Lower lobe of right lung (tissue), 2 donors: ENCODE results near the gene FAM9A. TPM values are rescaled to one million over a fixed set of nuclear protein-coding genes. Genes with fewer than 3 reads are reported as not detected.

Experiments used
- ATAC-seq, 2 donors: fragments of 200-7000 bp; cut with Tn5 transposase; one replicate each; pipeline ENCODE4 v1.9.1; 2020 to 2022; ENCODE audit warnings: mild to moderate bottlenecking in 2 of 2, moderate library complexity in 2 of 2
- DNase-seq: peaks from one replicate; pipeline ENCODE4 v3.0.0-alpha.2; 2020
- H3K27ac ChIP-seq: fragments of 200-600 bp; one replicate; pipeline ENCODE4 v1.8.0; 2022
- H3K27me3 ChIP-seq: fragments of 200-600 bp; one replicate; pipeline ENCODE4 v1.8.0; 2022; ENCODE audit warnings: low read depth
- H3K36me3 ChIP-seq: fragments of 200-600 bp; one replicate; pipeline ENCODE4 v1.8.0; 2022; ENCODE audit warnings: mild to moderate bottlenecking
- H3K4me1 ChIP-seq: fragments of 200-600 bp; one replicate; pipeline ENCODE4 v1.8.0; 2022
- H3K4me3 ChIP-seq: fragments of 200-600 bp; one replicate; pipeline ENCODE4 v1.8.0; 2022; ENCODE audit warnings: mild to moderate bottlenecking
- H3K9me3 ChIP-seq: fragments of 200-600 bp; one replicate; pipeline ENCODE4 v1.8.0; 2022
- CTCF ChIP-seq: fragments of 200-600 bp; IDR thresholded peaks from one replicate; pipeline ENCODE4 v1.8.0; 2022; ENCODE audit warnings: antibody characterized with exemption, mild to moderate bottlenecking
- intact Hi-C: fragments of 100-400 bp; cut with DNase I; formaldehyde crosslinking; loops from one replicate; pipeline ENCODE4 v1.11.0; 2022
- long read RNA-seq: library from polyadenylated mRNA; unstranded; transcript quantifications from one replicate; pipeline ENCODE4 v2.0.0, GENCODE V29; 2021
- total RNA-seq: library from RNA; stranded (reverse); fragmentation: NEBNext Ultra II Directional; extraction: Animal tissue kit (Norgen Biotek cat#: 25700); gene quantifications from one replicate; pipeline ENCODE4 v1.2.1, GENCODE V29; 2021
- donor health status: DM: no; HTN: yes; CAD: no; lungs with severe emphysema.

The FAM9A gene
- not detected for total RNA-seq
- long read RNA-seq: 0 reads

DNA sequence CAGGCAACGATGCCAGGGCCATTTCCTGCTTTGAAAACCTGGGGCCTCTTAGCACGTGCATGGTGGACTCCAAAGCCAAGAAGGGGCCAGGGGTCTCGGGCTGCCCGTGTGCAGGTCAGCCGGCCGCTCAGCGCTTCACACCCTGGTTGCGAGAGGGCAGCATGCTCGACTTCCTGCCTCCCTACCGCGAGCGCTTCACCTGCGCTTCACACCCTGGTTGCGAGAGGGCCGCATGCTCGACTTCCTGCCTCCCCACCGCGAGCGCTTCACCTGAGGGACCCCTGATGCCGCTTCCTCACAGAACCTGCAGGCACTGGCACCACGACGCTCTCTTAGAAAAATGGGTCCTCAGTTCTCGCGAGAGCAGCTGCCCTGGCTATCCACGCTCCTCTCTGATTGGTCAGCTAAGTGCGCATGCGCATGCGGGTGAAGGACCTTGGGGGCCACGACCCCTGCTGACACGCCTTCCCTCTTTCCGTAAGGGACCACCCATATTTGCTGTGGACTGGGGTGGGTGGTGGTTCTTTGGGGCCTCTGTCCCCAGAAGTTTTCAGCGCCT lies at the start of gene FAM9A:
Gene FAM9A, minus strand, starts transcription at position 343 of the 559 bp plus-strand sequence. CDS start 1,212 bp downstream, outside the sequence.
- no peak for TF ChIP-seq CTCF
- Histone ChIP-seq H3K27ac (no peak within 1 kb of the TSS), H3K4me1 (no peaks in the 10 kb centered on the region), H3K9me3 (no peaks in the 10 kb centered on the region), H3K27me3 (no peaks in the 10 kb centered on the region), H3K36me3 (no peaks in the 10 kb centered on the region), H3K4me3 (no peak within 1 kb of the TSS)
- DNase-seq (no peak), ATAC-seq (no peak)
- intact Hi-C loops: no loop called here

- H3K27me3 ChIP-seq: no peaks in the 10 kb centered on the region
- DNase-seq (no peak), ATAC-seq (no peak)
- H3K4me1 ChIP-seq: no peaks in the 10 kb centered on the region
- no peak overlapping the region for H3K27ac ChIP-seq
- intact Hi-C loops: no loop called here
- no peaks in the 10 kb centered on the region for H3K9me3 ChIP-seq
- no peaks in the 10 kb centered on the region for H3K36me3 ChIP-seq
- no peak for TF ChIP-seq CTCF
- no peak overlapping the region for H3K4me3 ChIP-seq
These were observed 49.3 kb upstream of the FAM9A start for GRCh38 chrX:8850478-8850877.

- no peaks in the 10 kb centered on the region for H3K4me1 ChIP-seq
- no peak for ATAC-seq
- intact Hi-C loops: no loop called here
- no peaks in the 10 kb centered on the region for H3K9me3 ChIP-seq
- no peak for TF ChIP-seq CTCF
- H3K27ac ChIP-seq: no peak overlapping the region
- no peak for DNase-seq
- H3K4me3 ChIP-seq: no peak overlapping the region
- no peaks in the 10 kb centered on the region for H3K27me3 ChIP-seq
- H3K36me3 ChIP-seq: no peaks in the 10 kb centered on the region
These were observed 48.8 kb upstream of the FAM9A start for GRCh38 chrX:8849945-8850344.

- no peaks in the 10 kb centered on the region for H3K9me3 ChIP-seq
These were observed 48.3 kb upstream of the FAM9A start for GRCh38 chrX:8849458-8849857.

DNA sequence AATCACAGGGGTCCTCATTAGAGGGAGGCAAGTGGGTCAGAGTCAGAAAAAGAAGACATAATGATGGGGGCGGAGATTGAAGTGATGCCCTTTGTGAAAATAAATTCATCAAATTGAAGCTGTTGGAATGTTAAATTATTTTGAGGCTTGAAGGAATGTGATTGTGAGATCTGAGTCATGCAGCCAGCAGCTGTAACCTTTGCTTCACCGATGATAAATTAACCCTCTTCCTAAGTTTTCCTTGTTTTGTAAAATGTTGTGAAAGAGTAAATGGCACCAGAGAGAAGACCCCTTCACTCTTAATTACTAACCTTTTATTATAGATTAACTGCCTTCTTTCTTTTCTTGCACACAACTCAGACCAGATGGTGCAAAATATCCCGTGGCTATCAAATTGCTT lies 47.7 kb upstream of the FAM9A start:
- intact Hi-C loops: no loop called here

More at GRCh38 chrX:8849458-8849857, 48.3 kb upstream of the FAM9A start:
- no peak overlapping the region for H3K4me3 ChIP-seq
- ATAC-seq (no peak), DNase-seq (no peak)
- H3K27ac ChIP-seq: no peak overlapping the region
- intact Hi-C loops: no loop called here
- H3K36me3 ChIP-seq: no peaks in the 10 kb centered on the region
- TF ChIP-seq CTCF: no peak
- no peaks in the 10 kb centered on the region for H3K27me3 ChIP-seq
- H3K4me1 ChIP-seq: no peaks in the 10 kb centered on the region

More for the DNA sequence above, 47.7 kb upstream of the FAM9A start:
- DNase-seq: no peak
- Histone ChIP-seq H3K36me3 (no peaks in the 10 kb centered on the region), H3K27me3 (no peaks in the 10 kb centered on the region), H3K9me3 (no peaks in the 10 kb centered on the region), H3K4me3 (no peak overlapping the region), H3K27ac (no peak overlapping the region), H3K4me1 (no peaks in the 10 kb centered on the region)
- no peak for TF ChIP-seq CTCF
- ATAC-seq: no peak
